PC-9 (cell line): ENCODE results near the gene PLA2R1. TPM values are rescaled to one million over a fixed set of nuclear protein-coding genes. Genes with fewer than 3 reads are reported as not detected.

Experiments used
- BruUV-seq: library from RNA; stranded (reverse); fragments of 400-500 nt; replicated peaks from 2 replicates; lab custom pipeline; 2021; lab: Mats Ljungman, UMichigan
- CTCF ChIA-PET: fragments of 300-600 bp; sonication (Branson Sonifier 250); formaldehyde crosslinking; loops from one replicate; lab custom pipeline; 2022; ENCODE audit warnings: antibody characterized with exemption; lab: Charles Lee
- POLR2A ChIA-PET: fragments of 300-600 bp; sonication (Branson Sonifier 250); formaldehyde crosslinking; loops from one replicate; lab custom pipeline; 2022; ENCODE audit warnings: antibody characterized with exemption; ENCODE audit not compliant: unreplicated experiment; lab: Charles Lee
- DNase-seq, 2 experiments: peaks; one replicate each; pipeline versions ENCODE4 v3.0.0 to v3.0.0-alpha.2; 2015 to 2022; ENCODE audit warnings: mixed read lengths in 1 of 2
- H2AFZ ChIP-seq: fragments of 200-600 bp; sonication (generic); 2 replicates; pipeline ENCODE4 v1.8.1; 2017; ENCODE audit warnings: antibody characterized with exemption
- H3F3A ChIP-seq: fragments of 200-600 bp; sonication (generic); 2 replicates; pipeline ENCODE4 v1.8.1; 2017; ENCODE audit warnings: antibody characterized with exemption, mild to moderate bottlenecking, low read depth; ENCODE audit not compliant: insufficient read depth
- H3K27ac ChIP-seq: fragments of 200-600 bp; sonication (generic); 2 replicates; pipeline ENCODE4 v1.6.1; 2016; ENCODE audit warnings: mixed run types
- H3K27me3 ChIP-seq: fragments of 200-600 bp; sonication (generic); 2 replicates; pipeline ENCODE4 v1.6.1; 2016; ENCODE audit warnings: low read depth, mixed run types; ENCODE audit not compliant: insufficient read depth
- H3K36me3 ChIP-seq: fragments of 200-600 bp; sonication (generic); 2 replicates; pipeline ENCODE4 v1.6.1; 2016; ENCODE audit warnings: low read depth, mixed run types
- H3K4me1 ChIP-seq: fragments of 200-600 bp; sonication (generic); replicated peaks from 2 replicates; pipeline ENCODE4 v1.6.1; 2016; ENCODE audit warnings: mixed run types; ENCODE audit not compliant: insufficient read depth
- H3K4me2 ChIP-seq: fragments of 200-600 bp; sonication (generic); 2 replicates; pipeline ENCODE4 v1.6.1; 2017; ENCODE audit warnings: mixed run types
- H3K4me3 ChIP-seq: fragments of 200-600 bp; sonication (generic); 2 replicates; pipeline ENCODE4 v1.6.1; 2016; ENCODE audit warnings: mixed run types
- H3K79me2 ChIP-seq: fragments of 200-600 bp; sonication (generic); 2 replicates; pipeline ENCODE4 v1.6.1; 2017; ENCODE audit warnings: low read depth, mixed run types
- H3K9me2 ChIP-seq: fragments of 200-600 bp; sonication (generic); 2 replicates; pipeline ENCODE4 v1.8.1; 2017; ENCODE audit warnings: mild to moderate bottlenecking; ENCODE audit not compliant: insufficient read depth
- H3K9me3 ChIP-seq: fragments of 200-600 bp; sonication (generic); 2 replicates; pipeline ENCODE4 v1.8.1; 2016; ENCODE audit warnings: low read depth; ENCODE audit not compliant: insufficient read depth
- H4K20me1 ChIP-seq: fragments of 200-600 bp; sonication (generic); 2 replicates; pipeline ENCODE4 v1.8.1; 2017; ENCODE audit not compliant: insufficient read depth
- CTCF ChIP-seq: fragments of 200-600 bp; sonication (generic); conservative IDR thresholded peaks from 2 replicates; pipeline ENCODE4 v1.6.1; 2017; ENCODE audit warnings: mixed run types, antibody characterized with exemption, mild to moderate bottlenecking, moderate library complexity
- EZH2 ChIP-seq: fragments of 200-600 bp; sonication (generic); IDR thresholded peaks from 2 replicates; pipeline ENCODE4 v1.8.0; 2017; ENCODE audit warnings: antibody characterized with exemption, low read depth
- intact Hi-C: fragments of 100-400 bp; cut with micrococcal nuclease; formaldehyde crosslinking; loops from one replicate; pipeline ENCODE4 v1.10.0; 2022; ENCODE audit not compliant: unreplicated experiment
- total RNA-seq: library from RNA; stranded (reverse); gene quantifications from 2 replicates; pipeline ENCODE4 v1.2.3, GENCODE V29; 2021

Gene PLA2R1
- total RNA-seq, 1 experiment from 2014 or later = 0.33 TPM

DNA sequence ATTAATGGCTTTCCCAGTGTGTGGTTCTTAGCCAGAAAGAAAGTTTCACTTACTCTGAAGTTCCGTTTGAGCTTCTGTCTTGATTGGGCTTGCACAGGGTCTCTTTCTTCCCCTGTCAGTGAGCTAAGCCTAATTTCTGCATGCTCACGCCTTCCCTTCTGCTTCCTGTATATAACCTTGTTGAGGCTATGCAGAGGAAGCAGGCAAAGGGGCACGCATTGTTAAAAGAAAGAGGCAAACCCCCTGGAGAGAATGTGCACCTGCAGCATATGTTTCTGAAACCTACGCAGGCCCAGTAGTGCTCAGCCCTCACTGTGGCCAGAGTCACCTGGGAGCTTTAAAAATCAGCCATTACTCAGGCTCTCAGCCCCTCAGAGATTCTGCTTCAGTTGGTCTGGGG, 14.5 kb upstream of the PLA2R1 start:
- CTCF ChIA-PET = interaction anchor here (0.6 kb wide), 1 partner anchor 230 kb away, joined by 3 read pairs; no protein-coding TSS in a partner anchor
- H3K9me2 ChIP-seq = no peaks in the 10 kb centered on the region

GRCh38 chr2:160076241-160076640, 13.8 kb upstream of the PLA2R1 start:
- TF ChIP-seq CTCF (no peak), EZH2 (no peak)
- Histone ChIP-seq H2AFZ (no peak overlapping the region), H3K9me2 (no peaks in the 10 kb centered on the region), H3K36me3 (no peaks in the 10 kb centered on the region), H3F3A (no peaks in the 10 kb centered on the region), H3K79me2 (no peaks in the 10 kb centered on the region), H3K4me2 (no peak overlapping the region), H3K27me3 (no peaks in the 10 kb centered on the region), H3K4me3 (no peak overlapping the region), H3K4me1 (peaks cover 10% of the 10 kb centered on the region), H4K20me1 (no peaks in the 10 kb centered on the region), H3K27ac (no peak overlapping the region), H3K9me3 (no peaks in the 10 kb centered on the region)
- DNase-seq = no peak
- ChIA-PET POLR2A (no interaction called here), CTCF (interaction anchor here (0.6 kb wide), 1 partner anchor 231 kb away, joined by 3 read pairs; no protein-coding TSS in a partner anchor)
- no TSS peak for BruUV-seq
- intact Hi-C loops = no loop called here

More for the DNA sequence above, 14.5 kb upstream of the PLA2R1 start:
- intact Hi-C loops = no loop called here
- DNase-seq = no peak
- H3K9me3 ChIP-seq = no peaks in the 10 kb centered on the region
- BruUV-seq = no TSS peak
- H3K4me2 ChIP-seq = no peak overlapping the region
- no peaks in the 10 kb centered on the region for H3F3A ChIP-seq
- no peaks in the 10 kb centered on the region for H4K20me1 ChIP-seq
- peaks cover 10% of the 10 kb centered on the region for H3K4me1 ChIP-seq
- no peak overlapping the region for H3K4me3 ChIP-seq
- POLR2A ChIA-PET = no interaction called here
- no peak overlapping the region for H3K27ac ChIP-seq
- H3K79me2 ChIP-seq = no peaks in the 10 kb centered on the region
- H3K27me3 ChIP-seq = no peaks in the 10 kb centered on the region
- TF ChIP-seq CTCF (no peak), EZH2 (no peak)
- no peak overlapping the region for H2AFZ ChIP-seq
- H3K36me3 ChIP-seq = no peaks in the 10 kb centered on the region

- intact Hi-C loops = no loop called here
- no peak for DNase-seq
- H3F3A ChIP-seq = no peaks in the 10 kb centered on the region
- no peaks in the 10 kb centered on the region for H3K27me3 ChIP-seq
- no peaks in the 10 kb centered on the region for H4K20me1 ChIP-seq
- H3K4me1 ChIP-seq = peaks cover 10% of the 10 kb centered on the region
- CTCF ChIA-PET = interaction anchor here (0.6 kb wide), 1 partner anchor 1291 kb away, joined by 3 read pairs; no protein-coding TSS in a partner anchor
- no peaks in the 10 kb centered on the region for H3K9me2 ChIP-seq
- H3K27ac ChIP-seq = no peak overlapping the region
- no peaks in the 10 kb centered on the region for H3K36me3 ChIP-seq
- TF ChIP-seq EZH2 (no peak), CTCF (no peak)
- POLR2A ChIA-PET = no interaction called here
- H3K9me3 ChIP-seq = no peaks in the 10 kb centered on the region
- no TSS peak for BruUV-seq
- no peak overlapping the region for H2AFZ ChIP-seq
- H3K79me2 ChIP-seq = no peaks in the 10 kb centered on the region
- H3K4me2 ChIP-seq = no peak overlapping the region
- H3K4me3 ChIP-seq = no peak overlapping the region
Observed at GRCh38 chr2:160075171-160075570, 12.8 kb upstream of the PLA2R1 start.
